GM12878 (cell line): ENCODE results near the gene SLCO3A1. TPM values are rescaled to one million over a fixed set of nuclear protein-coding genes. Genes with fewer than 3 reads are reported as not detected.

Source experiments
- ATAC-seq: fragments of 200-7000 bp; cut with Tn5 transposase; 3 replicates; pipeline ENCODE4 v1.9.1; 2020; ENCODE audit warnings: mild to moderate bottlenecking, moderate library complexity
- BruUV-seq: library from RNA; stranded (reverse); fragments of 400-500 nt; replicated peaks from 2 replicates; lab custom pipeline; 2021; lab: Mats Ljungman, UMichigan
- CTCF ChIA-PET: fragments of 300-600 bp; sonication (Branson Sonifier 250); formaldehyde crosslinking; extraction: SDS; loops from one replicate; lab custom pipeline; 2021; ENCODE audit warnings: inconsistent platforms; lab: Yijun Ruan, JAX
- POLR2A ChIA-PET: fragments of 350-600 bp; formaldehyde crosslinking; extraction: SDS; loops from one replicate; lab custom pipeline; 2021; ENCODE audit warnings: inconsistent platforms; lab: Charles Lee
- RAD21 ChIA-PET: fragments of 300-600 bp; sonication (Branson Sonifier 250); formaldehyde crosslinking; loops from one replicate; lab custom pipeline; 2023; ENCODE audit warnings: antibody characterized with exemption; ENCODE audit not compliant: unreplicated experiment; lab: Charles Lee
- SMC1A ChIA-PET: fragments of 300-600 bp; sonication (Branson Sonifier 250); formaldehyde crosslinking; loops from one replicate; lab custom pipeline; 2023; ENCODE audit not compliant: unreplicated experiment, uncharacterized antibody; lab: Charles Lee
- DNase-seq: peaks from one replicate; pipeline ENCODE4 v3.0.0-alpha.2; 2011; ENCODE audit warnings: low read depth, low spot score
- FAIRE-seq: peaks from 3 replicates; lab custom pipeline; 2011; peaks lifted over from hg19 to GRCh38; lab: Jason Lieb, UNC
- H2AFZ ChIP-seq: 2 replicates; pipeline ENCODE4 v1.6.0; 2011; ENCODE audit warnings: low read depth, low read length, control low read depth; ENCODE audit not compliant: control insufficient read depth
- H3K27ac ChIP-seq: 2 replicates; pipeline ENCODE4 v1.5.1; 2011; ENCODE audit warnings: control low read depth; ENCODE audit not compliant: control insufficient read depth, insufficient read depth
- H3K27me3 ChIP-seq, 2 experiments: replicated peaks in 1 of 2; 2 replicates each; pipeline versions ENCODE4 v1.6.0 to v1.6.1; 2011; ENCODE audit warnings: low read length in 1 of 2; ENCODE audit not compliant: control insufficient read depth in 2 of 2, insufficient read depth in 2 of 2
- H3K36me3 ChIP-seq, 2 experiments: 2 replicates each; pipeline ENCODE4 v1.5.1; 2011; ENCODE audit warnings: low read length in 1 of 2; ENCODE audit not compliant: control insufficient read depth in 2 of 2, insufficient read depth in 2 of 2
- H3K4me1 ChIP-seq: 2 replicates; pipeline ENCODE4 v1.6.1; 2011; ENCODE audit warnings: mild to moderate bottlenecking, low read length, moderate library complexity, mixed read lengths; ENCODE audit not compliant: control insufficient read depth, insufficient read depth
- H3K4me2 ChIP-seq: 2 replicates; pipeline ENCODE4 v1.6.0; 2011; ENCODE audit warnings: control low read depth; ENCODE audit not compliant: control insufficient read depth, insufficient read depth
- H3K4me3 ChIP-seq: fragments of 200-600 bp; sonication (generic); 2 replicates; pipeline ENCODE4 v1.5.1; 2016
- H3K79me2 ChIP-seq: 2 replicates; pipeline ENCODE4 v1.6.0; 2011; ENCODE audit warnings: low read length; ENCODE audit not compliant: control insufficient read depth, insufficient read depth
- H3K9ac ChIP-seq: 2 replicates; pipeline ENCODE4 v1.8.0; 2011; ENCODE audit warnings: low read length, control low read depth, mixed read lengths; ENCODE audit not compliant: control insufficient read depth, insufficient read depth
- H3K9me3 ChIP-seq: replicated peaks from 3 replicates; pipeline ENCODE4 v1.5.1; 2011; ENCODE audit warnings: mild to moderate bottlenecking, low read length; ENCODE audit not compliant: control insufficient read depth, insufficient read depth
- H4K20me1 ChIP-seq: 2 replicates; pipeline ENCODE4 v1.6.0; 2011; ENCODE audit not compliant: control insufficient read depth, insufficient read depth
- CEBPZ ChIP-seq: fragments of 150-350 bp; IDR thresholded peaks from 2 replicates; pipeline ENCODE4 v1.6.1; 2016; ENCODE audit warnings: low read depth, low read length
- CREB1 ChIP-seq: IDR thresholded peaks from 2 replicates; pipeline ENCODE4 v1.6.1; 2012; ENCODE audit warnings: low read depth, mild to moderate bottlenecking, inconsistent platforms
- E2F8 ChIP-seq: fragments of 450-650 bp; IDR thresholded peaks from 2 replicates; pipeline ENCODE4 v1.6.1; 2018; ENCODE audit warnings: mild to moderate bottlenecking, low read depth, moderate library complexity; ENCODE audit not compliant: partially characterized antibody
- FOS ChIP-seq: IDR thresholded peaks from 3 replicates; pipeline ENCODE4 v1.6.1; 2011; ENCODE audit warnings: borderline replicate concordance; ENCODE audit not compliant: insufficient read length; ENCODE audit errors: extremely low read depth
- SUZ12 ChIP-seq: fragments of 200-600 bp; sonication (generic); IDR thresholded peaks from one replicate; pipeline ENCODE4 v1.6.1; 2018; ENCODE audit warnings: antibody characterized with exemption, mild to moderate bottlenecking; ENCODE audit not compliant: unreplicated experiment
- WGBS: methylation state at CpG from one replicate; pipeline ENCODE4 v1.1.6; 2016; ENCODE audit warnings: low lambda C conversion rate; ENCODE audit not compliant: insufficient replicate concordance, insufficient coverage; ENCODE audit errors: missing lambda C conversion rate; 5-methylcytosine and 5-hydroxymethylcytosine counted together
- in situ Hi-C: fragments of 300-500 bp; cut with MboI; formaldehyde crosslinking; loops from 9 replicates; pipeline ENCODE4 v1.14.3; 2018; ENCODE audit warnings: mixed read lengths
- intact Hi-C: fragments of 100-400 bp; cut with micrococcal nuclease; formaldehyde crosslinking; loops from one replicate; pipeline ENCODE4 v1.14.2; 2022; ENCODE audit not compliant: unreplicated experiment
- polyA plus RNA-seq, 11 experiments: library from polyadenylated mRNA; depleted of rRNA in 4 of 11; unstranded in 6 of 11; stranded (reverse) in 5 of 11; fragments of >200 nt; fragmentation: Nextera tagmentation in 4 of 11; fragmentation: Illumina TruSeq in 1 of 11; extraction: Ambion mirVana in 4 of 11; extraction: Trizol in 1 of 11; gene quantifications; 1 replicate in 1 of 11; 2 replicates in 10 of 11; pipeline versions ENCODE4 v1.2.1 to v1.2.3, GENCODE V29; 2011 to 2016; ENCODE audit warnings: inconsistent platforms in 2 of 11, missing spikeins in 2 of 11, low read depth in 1 of 11
- total RNA-seq, 4 experiments: library from RNA; depleted of rRNA in 3 of 4; stranded (reverse); fragments of >200 nt in 3 of 4; fragmentation: Illumina TruSeq in 1 of 4; extraction: Trizol in 1 of 4; gene quantifications; 2 replicates each; pipeline versions ENCODE4 v1.2.1 to v1.2.3, GENCODE V29; 2013 to 2021

SLCO3A1 gene
- total and polyA plus RNA-seq, 10 of the 15 experiments (the other 5 are each of a cell fraction or from before 2014, with no cell fraction given): 0.05 to 5.9 (median 0.31) TPM

- TF ChIP-seq CEBPZ (no peak), SUZ12 (no peak)
Measured at GRCh38 chr15:91950054-91950453, 96.5 kb downstream of the SLCO3A1 start (continued).

DNA sequence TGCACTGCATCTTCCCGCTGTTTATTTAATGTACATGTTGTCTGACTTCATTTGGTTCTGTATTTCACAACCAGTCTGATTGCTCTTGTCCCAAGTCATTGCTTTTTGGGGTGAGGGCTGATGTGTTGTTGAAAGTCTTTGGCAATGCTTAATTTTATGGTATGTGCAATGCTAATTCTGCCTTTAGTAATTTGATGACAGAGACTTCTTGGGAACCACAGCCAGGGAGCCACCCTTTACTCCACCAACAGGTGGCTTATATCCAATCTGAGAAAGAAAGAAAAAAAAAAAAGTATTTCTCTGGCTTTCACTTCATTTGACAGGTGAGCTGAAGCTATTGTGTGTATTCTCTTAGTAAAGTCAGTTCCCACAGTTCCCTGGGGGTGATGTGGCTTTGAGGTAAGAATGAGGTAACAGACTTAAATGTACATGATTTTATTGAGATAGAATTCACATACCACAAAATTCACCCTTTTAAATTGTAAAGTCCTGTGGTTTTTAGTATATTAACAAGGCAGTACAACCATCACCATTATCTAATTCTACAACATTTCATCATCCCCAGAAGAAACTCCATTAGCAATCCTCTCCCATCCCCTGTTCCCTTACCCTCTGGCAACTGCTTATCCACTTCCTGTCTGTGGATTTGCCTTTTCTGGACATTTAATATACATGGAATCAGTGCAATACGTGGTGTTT, 97.3 kb downstream of the SLCO3A1 start:
- FAIRE-seq: no peak
- no peaks in the 10 kb centered on the region for H4K20me1 ChIP-seq
- CTCF ChIA-PET: interaction anchor here (0.7 kb wide), 1 partner anchor 713 kb away, joined by 4 read pairs; no protein-coding TSS in a partner anchor
- no peak overlapping the region for H3K27ac ChIP-seq
- H3K9me3 ChIP-seq: no peaks in the 10 kb centered on the region
- H3K4me1 ChIP-seq: no peaks in the 10 kb centered on the region
- peak; percentile 20; the same call in 1 of the 3 replicates for ATAC-seq
- no peak overlapping the region for H3K4me2 ChIP-seq
- no peak overlapping the region for H3K9ac ChIP-seq
- DNase-seq: no peak
- POLR2A ChIA-PET: no interaction called here
- TF ChIP-seq FOS (no peak), CREB1 (no peak), E2F8 (no peak)
- intact Hi-C loops (no loop called here), in situ Hi-C loops (no loop called here)
- H3K4me3 ChIP-seq: no peak overlapping the region
- no peak overlapping the region for H2AFZ ChIP-seq
- H3K79me2 ChIP-seq: no peaks in the 10 kb centered on the region
- no TSS peak for BruUV-seq
- WGBS: 0% methylated on average over 2 of the region's 2 CpGs
- RAD21 ChIA-PET: no interaction called here
- SMC1A ChIA-PET: no interaction called here
- no peaks in the 10 kb centered on the region; a peak in 1 of 4 replicates for H3K27me3 ChIP-seq
- no peaks in the 10 kb centered on the region for H3K36me3 ChIP-seq
